Stimulated activated naive CD8-positive, alpha-beta T cell treated with anti-CD3 and anti-CD28 coated beads, Interleukin-15, amount 100 ng/mL, for 72 hours (primary cell): ENCODE data around the gene CHMP2A.

Source experiments
- ATAC-seq: fragments of 150-1000 bp; cut with Tn5 transposase; 2 replicates; pipeline ENCODE4 v1.10.0; 2021; ENCODE audit warnings: mild to moderate bottlenecking, moderate library complexity
- DNase-seq, 2 donors: peaks; one replicate each; pipeline ENCODE4 v3.0.0; 2021 to 2022
- H3K27ac Mint-ChIP-seq, 2 donors: one replicate each; pipeline ENCODE4 v1.8.0; 2022; ENCODE audit warnings: mild to moderate bottlenecking in 2 of 2, mixed read lengths in 2 of 2, moderate library complexity in 2 of 2
- H3K27me3 Mint-ChIP-seq: one replicate; pipeline ENCODE4 v1.8.0; 2022; ENCODE audit warnings: mixed read lengths
- H3K4me1 Mint-ChIP-seq: one replicate; pipeline ENCODE4 v1.8.0; 2022; ENCODE audit warnings: mild to moderate bottlenecking, mixed read lengths
- H3K4me3 Mint-ChIP-seq, 2 donors: one replicate each; pipeline ENCODE4 v1.8.0; 2022; ENCODE audit warnings: mild to moderate bottlenecking in 2 of 2, mixed read lengths in 2 of 2, moderate library complexity in 1 of 2
- H3K9me3 Mint-ChIP-seq, 2 donors: one replicate each; pipeline ENCODE4 v1.8.0; 2022; ENCODE audit warnings: mixed read lengths in 2 of 2

The CHMP2A gene

GRCh38 chr19:58560921-58561320 lies 6.0 kb upstream of the CHMP2A start:
- Mint-ChIP-seq H3K4me3 (peak overlapping the region; percentile 86 to 97), H3K27ac (no peak overlapping the region), H3K4me1 (peaks cover 74% of the 10 kb centered on the region), H3K27me3 (no peaks in the 10 kb centered on the region), H3K9me3 (no peaks in the 10 kb centered on the region)
- no peak for ATAC-seq
- DNase-seq: no peak

- no peaks in the 10 kb centered on the region for H3K9me3 Mint-ChIP-seq
- H3K4me1 Mint-ChIP-seq: peaks cover 80% of the 10 kb centered on the region
- ATAC-seq: no peak
- no peaks in the 10 kb centered on the region for H3K27me3 Mint-ChIP-seq
- peak overlapping the region; percentile 86 to 98 for H3K4me3 Mint-ChIP-seq
- no peak for DNase-seq
- peak overlapping the region; percentile 99 for H3K27ac Mint-ChIP-seq
Measured at GRCh38 chr19:58560007-58560887, 5.3 kb upstream of the CHMP2A start.

- H3K27ac Mint-ChIP-seq: peak overlapping the region; percentile 99
- DNase-seq: peak; percentile 42 to 86
- H3K4me1 Mint-ChIP-seq: peaks cover 83% of the 10 kb centered on the region
- ATAC-seq: peak; percentile 31
- no peaks in the 10 kb centered on the region for H3K9me3 Mint-ChIP-seq
- no peaks in the 10 kb centered on the region for H3K27me3 Mint-ChIP-seq
- H3K4me3 Mint-ChIP-seq: peak overlapping the region; percentile 86 to 98
Measured at GRCh38 chr19:58559275-58560006, 4.5 kb upstream of the CHMP2A start.

GRCh38 chr19:58558623-58559274 lies 3.8 kb upstream of the CHMP2A start:
- ATAC-seq: peak; percentile 74
- H3K27ac Mint-ChIP-seq: peak overlapping the region; percentile 99
- peaks cover 84% of the 10 kb centered on the region for H3K4me1 Mint-ChIP-seq
- no peaks in the 10 kb centered on the region for H3K27me3 Mint-ChIP-seq
- peak; percentile 100 for DNase-seq
- H3K9me3 Mint-ChIP-seq: no peaks in the 10 kb centered on the region
- peak overlapping the region; percentile 86 to 98 for H3K4me3 Mint-ChIP-seq

GRCh38 chr19:58558066-58558622 lies 3.2 kb upstream of the CHMP2A start, which contains the start of gene UBE2M:
Gene UBE2M (minus strand): TSS chr19:58558611. CDS start chr19:58558381, 230 bp downstream.
- H3K4me3 Mint-ChIP-seq: peak within 1 kb of the TSS; percentile 86 to 98
- peak within 1 kb of the TSS; percentile 99 for H3K27ac Mint-ChIP-seq
- DNase-seq (no peak), ATAC-seq (peak; percentile 1)
- H3K9me3 Mint-ChIP-seq: no peaks in the 10 kb centered on the region
- H3K27me3 Mint-ChIP-seq: no peaks in the 10 kb centered on the region
- H3K4me1 Mint-ChIP-seq: peaks cover 83% of the 10 kb centered on the region

- DNase-seq (no peak), ATAC-seq (no peak)
- H3K27ac Mint-ChIP-seq: peak overlapping the region; percentile 99
- H3K9me3 Mint-ChIP-seq: no peaks in the 10 kb centered on the region
- H3K4me3 Mint-ChIP-seq: peak overlapping the region; percentile 86 to 98
- no peaks in the 10 kb centered on the region for H3K27me3 Mint-ChIP-seq
- H3K4me1 Mint-ChIP-seq: peaks cover 84% of the 10 kb centered on the region
Measured at GRCh38 chr19:58557221-58558065, 2.5 kb upstream of the CHMP2A start.

GRCh38 chr19:58556622-58557220 lies 1.8 kb upstream of the CHMP2A start:
- Mint-ChIP-seq H3K4me3 (peak overlapping the region; percentile 86 to 98), H3K27ac (peak overlapping the region; percentile 99), H3K9me3 (no peaks in the 10 kb centered on the region), H3K4me1 (peaks cover 79% of the 10 kb centered on the region), H3K27me3 (no peaks in the 10 kb centered on the region)
- ATAC-seq: no peak
- no peak for DNase-seq

- Mint-ChIP-seq H3K9me3 (no peaks in the 10 kb centered on the region), H3K27ac (peak overlapping the region; percentile 36 to 89), H3K4me3 (peak overlapping the region; percentile 86 to 98), H3K27me3 (no peaks in the 10 kb centered on the region), H3K4me1 (peaks cover 72% of the 10 kb centered on the region)
- ATAC-seq (no peak), DNase-seq (no peak)
Measured at GRCh38 chr19:58555920-58556621, 1.2 kb upstream of the CHMP2A start.

GRCh38 chr19:58555369-58555885 lies 522 bp upstream of the CHMP2A start:
- Mint-ChIP-seq H3K27ac (peak overlapping the region; percentile 85 to 94), H3K27me3 (no peaks in the 10 kb centered on the region), H3K4me3 (peak overlapping the region; percentile 97 to 98), H3K9me3 (no peaks in the 10 kb centered on the region), H3K4me1 (peaks cover 66% of the 10 kb centered on the region)
- ATAC-seq: no peak
- no peak for DNase-seq

- Mint-ChIP-seq H3K4me1 (peaks cover 63% of the 10 kb centered on the region), H3K27ac (peak overlapping the region; percentile 85 to 94), H3K27me3 (no peaks in the 10 kb centered on the region), H3K4me3 (peak overlapping the region; percentile 97 to 98), H3K9me3 (no peaks in the 10 kb centered on the region)
- no peak for ATAC-seq
- DNase-seq: peak in 1 of 2 donors; percentile 26
Measured at GRCh38 chr19:58553799-58554493, 959 bp downstream of the CHMP2A start.

GRCh38 chr19:58552655-58553054 lies 2.2 kb downstream of the CHMP2A start:
- DNase-seq: no peak
- peaks cover 66% of the 10 kb centered on the region for H3K4me1 Mint-ChIP-seq
- H3K4me3 Mint-ChIP-seq: no peak overlapping the region
- ATAC-seq: no peak
- H3K27me3 Mint-ChIP-seq: no peaks in the 10 kb centered on the region
- peak overlapping the region in 1 of 2 donors; percentile 8 for H3K27ac Mint-ChIP-seq
- no peaks in the 10 kb centered on the region for H3K9me3 Mint-ChIP-seq

GRCh38 chr19:58551577-58552471 lies 3.1 kb downstream of the CHMP2A start:
- DNase-seq: no peak
- no peaks in the 10 kb centered on the region for H3K9me3 Mint-ChIP-seq
- H3K27me3 Mint-ChIP-seq: no peaks in the 10 kb centered on the region
- peaks cover 66% of the 10 kb centered on the region for H3K4me1 Mint-ChIP-seq
- H3K4me3 Mint-ChIP-seq: no peak overlapping the region
- no peak for ATAC-seq
- H3K27ac Mint-ChIP-seq: peak overlapping the region in 1 of 2 donors; percentile 74
